GM21529 (cell line): Measurements from ENCODE around the gene ING5.
"Not testable (repeated sequence)": the region's sequence is repeated elsewhere in the genome, so short reads cannot be mapped to it uniquely, and the experiment has no call there.

ENCODE experiments used
- ATAC-seq: cut with Tn5 transposase; IDR thresholded peaks from one replicate; pipeline ENCODE4 v1.9.1; 2021; ENCODE audit not compliant: unreplicated experiment

ING5 gene

GRCh38 chr2:241703032-241703604, 1.3 kb downstream of the ING5 start:
- ATAC-seq: no peak

GRCh38 chr2:241706537-241706936, 4.7 kb downstream of the ING5 start:
- ATAC-seq: no peak

- no peak for ATAC-seq
Observed at GRCh38 chr2:241708879-241709278, 7.0 kb downstream of the ING5 start.

GRCh38 chr2:241719093-241719492, 17.3 kb downstream of the ING5 start:
- ATAC-seq: no peak

- ATAC-seq: no peak
Observed at GRCh38 chr2:241720099-241720498, 18.3 kb downstream of the ING5 start.

- no peak for ATAC-seq
Observed at GRCh38 chr2:241720560-241720959, 18.7 kb downstream of the ING5 start.

- ATAC-seq: no peak
Observed at GRCh38 chr2:241721852-241722251, 20.0 kb downstream of the ING5 start.

GRCh38 chr2:241722896-241723454, 21.1 kb downstream of the ING5 start:
- ATAC-seq: no peak

GRCh38 chr2:241724259-241724974, 22.6 kb downstream of the ING5 start:
- no peak for ATAC-seq

GRCh38 chr2:241724975-241725870, 23.4 kb downstream of the ING5 start:
- ATAC-seq: no peak

- ATAC-seq: no peak
Observed at GRCh38 chr2:241726459-241726858, 24.6 kb downstream of the ING5 start.

- no peak for ATAC-seq
Observed at GRCh38 chr2:241728000-241728399, 26.2 kb downstream of the ING5 start.

GRCh38 chr2:241728627-241729026, 26.8 kb downstream of the ING5 start:
- no peak for ATAC-seq

- ATAC-seq: no peak
Observed at GRCh38 chr2:241729868-241730267, 28.0 kb downstream of the ING5 start.

GRCh38 chr2:241730671-241731293, 28.9 kb downstream of the ING5 start:
- ATAC-seq: no peak

GRCh38 chr2:241732513-241733186, 30.8 kb downstream of the ING5 start:
- not testable (repeated sequence) for ATAC-seq

- ATAC-seq: no peak
Observed at GRCh38 chr2:241733391-241734207, 31.8 kb downstream of the ING5 start.

GRCh38 chr2:241734208-241734466, 32.3 kb downstream of the ING5 start:
- ATAC-seq: peak; percentile 33

GRCh38 chr2:241734467-241735208, 32.8 kb downstream of the ING5 start, which contains the start of gene D2HGDH:
TSS of gene D2HGDH (plus strand) at chr2:241734630. CDS start at chr2:241735225, 595 bp downstream.
- ATAC-seq: peak; percentile 77
